Stimulated activated CD4-positive, alpha-beta T cell treated with anti-CD3 and anti-CD28 coated beads, Interleukin-2, amount 100 ng/mL, for 4 hours (primary cell): ENCODE measurements around the gene KITLG.
"Not testable (repeated sequence)": the region's sequence is repeated elsewhere in the genome, so short reads cannot be mapped to it uniquely, and the experiment has no call there.

Experiments
- DNase-seq: peaks from one replicate; pipeline ENCODE4 v3.0.0-alpha.2; 2020; ENCODE audit warnings: low read depth

The KITLG gene

DNA sequence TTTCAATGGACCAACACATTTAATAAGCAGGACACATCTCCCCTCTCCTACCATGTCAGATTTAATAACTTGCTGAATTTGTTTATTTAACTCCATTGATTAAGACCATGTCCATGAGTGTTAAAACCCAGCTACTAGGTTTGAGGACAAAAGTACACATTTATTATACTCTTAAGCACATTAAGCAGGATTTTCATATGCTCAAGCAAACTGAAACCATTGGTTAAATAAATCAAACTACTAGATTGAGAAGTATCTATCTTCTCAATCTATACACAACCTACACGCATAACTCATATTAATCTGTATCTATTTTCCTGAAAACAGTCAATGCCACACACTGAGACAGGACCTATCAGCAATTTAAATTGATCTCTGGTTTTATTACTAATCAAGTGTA is 85.2 kb downstream of the KITLG start:
- DNase-seq = no peak

GRCh38 chr12:88494520-88494919 is 85.8 kb downstream of the KITLG start:
- DNase-seq = no peak

DNA sequence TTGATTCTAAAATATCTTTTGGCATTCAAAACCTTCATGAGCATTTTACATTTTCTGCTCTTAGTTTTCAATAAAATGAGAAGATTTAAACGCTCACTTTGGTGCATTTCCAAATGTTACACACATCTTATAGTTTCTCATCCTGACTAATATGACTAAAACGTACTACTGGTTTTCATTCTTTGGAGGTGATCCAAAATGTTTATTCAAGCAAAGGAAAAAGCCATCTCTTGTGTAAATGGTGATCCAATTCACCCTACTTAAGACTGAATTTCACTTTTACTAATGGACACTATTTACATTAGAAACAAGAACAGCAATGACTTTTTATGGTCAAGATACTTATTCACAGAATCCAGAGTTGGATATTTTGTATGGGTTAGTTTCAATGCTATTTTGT is 86.6 kb downstream of the KITLG start:
- DNase-seq = no peak

- DNase-seq = no peak
Measured at GRCh38 chr12:88490425-88490824, 89.8 kb downstream of the KITLG start.

- no peak for DNase-seq
Measured at GRCh38 chr12:88472775-88473174, 107.5 kb downstream of the KITLG start.

GRCh38 chr12:88472248-88472647 is 108.0 kb downstream of the KITLG start:
- DNase-seq = no peak

GRCh38 chr12:88471331-88472045 is 108.8 kb downstream of the KITLG start:
- DNase-seq = no peak

GRCh38 chr12:88469154-88469553 is 111.1 kb downstream of the KITLG start:
- DNase-seq = no peak

DNA sequence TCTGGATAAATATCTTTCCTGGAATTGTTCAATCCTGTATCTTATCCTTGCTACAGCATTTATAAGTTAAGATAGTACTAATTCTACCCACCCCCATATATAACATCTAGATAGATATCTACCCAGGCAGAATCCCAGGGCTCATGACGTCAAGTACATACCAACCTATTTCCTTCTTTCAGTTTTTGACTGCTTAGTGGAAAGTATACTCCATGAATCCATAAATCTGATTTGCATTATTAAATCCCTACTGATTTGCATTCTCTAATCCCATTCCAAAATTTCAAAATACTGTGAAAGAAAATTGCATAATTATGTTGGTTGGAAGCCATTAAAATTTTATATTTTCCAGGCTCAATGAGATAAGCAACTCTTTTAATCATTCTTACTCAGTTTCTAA is 111.7 kb downstream of the KITLG start:
- DNase-seq = no peak

DNA sequence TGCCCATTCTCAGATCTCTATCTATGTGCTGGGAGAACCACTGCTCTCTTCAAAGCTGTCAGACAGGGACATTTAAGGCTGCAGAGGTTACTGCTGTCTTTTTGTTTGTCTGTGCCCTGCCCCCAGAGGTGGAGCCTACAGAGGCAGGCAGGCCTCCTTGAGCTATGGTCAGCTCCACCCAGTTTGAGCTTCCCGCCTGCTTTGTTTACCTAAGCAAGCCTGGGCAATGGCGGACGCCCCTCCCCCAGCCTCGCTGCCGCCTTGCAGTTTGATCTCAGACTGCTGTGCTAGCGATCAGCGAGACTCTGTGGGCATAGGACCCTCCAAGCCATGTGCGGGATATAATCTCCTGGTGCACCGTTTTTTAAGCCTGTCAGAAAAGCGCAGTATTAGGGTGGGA is 113.6 kb downstream of the KITLG start:
- not testable (repeated sequence) for DNase-seq

DNA sequence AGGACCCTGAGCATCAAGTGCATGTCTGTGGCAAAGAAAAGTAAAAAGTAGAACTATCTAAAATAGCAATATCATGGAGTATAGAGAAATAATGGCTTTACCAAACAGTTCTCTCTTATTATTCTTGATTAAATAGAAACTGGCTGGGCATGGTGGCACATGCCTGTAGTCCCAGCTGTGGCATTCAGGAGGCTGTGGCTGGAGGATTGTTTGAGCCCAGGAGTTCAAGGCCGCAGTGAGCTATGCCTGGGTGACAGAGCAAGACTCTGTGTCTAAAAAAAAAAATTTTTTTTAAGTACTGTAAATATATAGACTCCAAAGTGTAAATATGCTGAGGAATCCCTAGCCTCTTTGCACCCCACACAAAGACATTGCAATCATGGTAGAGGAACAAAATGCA is 121.9 kb downstream of the KITLG start:
- DNase-seq = no peak

DNA sequence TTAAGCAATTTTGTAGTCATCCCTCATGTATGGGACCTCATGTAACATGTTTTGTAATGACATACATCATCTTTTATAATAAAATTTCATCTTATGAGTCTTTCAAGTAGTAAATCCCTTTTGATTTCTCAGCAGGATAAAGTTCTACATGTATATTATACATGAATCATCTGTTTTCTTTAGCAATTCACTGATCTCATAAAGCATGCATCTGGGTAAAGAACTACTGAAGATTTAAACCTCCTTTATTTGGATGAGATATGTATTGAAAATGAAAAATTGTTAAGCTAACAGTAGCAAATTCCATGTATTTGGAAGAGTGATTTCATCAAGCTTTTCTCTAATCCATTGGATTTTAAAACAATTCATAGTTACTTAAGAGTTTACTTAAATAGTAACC is 126.9 kb downstream of the KITLG start:
- DNase-seq = no peak

- DNase-seq = no peak
Measured at GRCh38 chr12:88451205-88451604, 129.1 kb downstream of the KITLG start.

DNA sequence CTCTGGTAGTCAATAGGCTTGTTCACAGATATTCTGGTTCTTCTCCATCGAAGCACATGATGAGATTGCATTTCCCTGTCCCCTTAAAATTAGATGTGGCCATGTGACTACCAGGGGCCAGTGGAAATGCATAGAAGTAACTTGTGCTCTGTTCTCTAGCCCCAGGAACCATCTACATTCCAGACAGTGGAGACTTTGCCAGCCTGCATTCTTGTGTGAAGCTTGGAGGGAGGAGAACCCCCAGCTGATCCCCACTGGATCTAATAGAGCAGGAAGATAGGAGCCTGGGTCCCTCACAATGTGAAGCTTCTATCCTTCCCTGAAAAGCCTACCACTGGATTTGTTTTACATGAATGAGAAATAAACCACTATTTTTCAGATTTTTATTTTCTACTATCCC is 130.1 kb downstream of the KITLG start:
- DNase-seq = no peak

DNA sequence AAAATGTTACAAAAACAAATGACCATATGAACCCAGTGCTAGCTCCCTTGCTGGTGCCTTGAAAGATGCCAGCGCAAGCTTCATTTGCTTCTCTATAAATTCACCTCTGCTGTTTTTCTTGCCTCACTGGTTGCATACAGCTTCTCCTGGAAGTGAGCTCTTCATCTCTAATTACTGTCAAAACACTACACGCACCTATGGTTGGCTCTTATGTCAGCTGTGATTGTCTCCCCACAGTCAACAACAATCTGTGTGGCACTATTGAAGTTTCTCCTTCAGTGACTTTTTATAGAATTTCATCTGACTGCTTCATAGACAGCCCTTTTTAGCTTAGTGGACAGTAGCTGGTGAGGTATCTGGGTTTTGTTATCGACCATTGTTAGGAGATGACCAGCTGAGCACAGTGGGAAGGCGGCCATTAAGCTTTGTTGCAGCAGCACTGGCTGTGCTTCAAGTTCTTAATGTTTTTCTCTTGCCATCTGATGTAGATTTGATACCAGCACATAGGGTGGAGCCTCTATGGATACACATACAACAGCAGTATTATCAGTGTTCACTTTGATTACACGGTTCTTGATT is 131.8 kb downstream of the KITLG start:
- DNase-seq = no peak

GRCh38 chr12:88445705-88446394 is 134.4 kb downstream of the KITLG start:
- no peak for DNase-seq

GRCh38 chr12:88444481-88444880 is 135.8 kb downstream of the KITLG start:
- DNase-seq = no peak
